Smooth muscle cell of the umbilical artery (primary cell): ENCODE results near the gene EFHC1. TPM values are rescaled to one million over a fixed set of nuclear protein-coding genes. Genes with fewer than 3 reads are reported as not detected.

Source experiments
- total RNA-seq: library from RNA; depleted of rRNA; stranded (reverse); fragments of >200 nt; gene quantifications from 2 replicates; pipeline ENCODE4 v1.2.3, GENCODE V29; 2014

EFHC1 gene
- total RNA-seq = 16.7 and 19.0 TPM in 2 replicates

GRCh38 chr6:52419809-52420667, at the start of gene EFHC1:
EFHC1 (plus strand) TSS chr6:52420342; CDS start chr6:52420411, 69 bp downstream.

Other genes with a start within 250 kb of the EFHC1 start
- not detected in 2 replicates for gene IL17A, start 234.0 kb upstream of the EFHC1 start, total RNA-seq
- not detected in 2 replicates for gene IL17F, start 175.8 kb upstream of the EFHC1 start, total RNA-seq
- gene MCM3, start 135.6 kb upstream of the EFHC1 start, total RNA-seq = 14.8 and 45.5 TPM in 2 replicates
- gene PAQR8, start 58.2 kb upstream of the EFHC1 start, total RNA-seq = 4.8 and 5.3 TPM in 2 replicates
- gene TRAM2, start 156.7 kb downstream of the EFHC1 start, total RNA-seq = 38.3 and 81.1 TPM in 2 replicates